PC-3 (cell line): ENCODE results near the gene RPS21. TPM values are rescaled to one million over a fixed set of nuclear protein-coding genes. Genes with fewer than 3 reads are reported as not detected.
A peak's percentile ranks its signal among the peaks of the same experiment; 100 is the strongest.

ENCODE experiments used
- ATAC-seq: fragments of 200-7000 bp; cut with Tn5 transposase; 2 replicates; pipeline ENCODE4 v1.9.1; 2020; ENCODE audit warnings: mild to moderate bottlenecking, moderate library complexity
- BruUV-seq: library from RNA; stranded (reverse); fragments of 400-500 nt; replicated peaks from 2 replicates; lab custom pipeline; 2021; lab: Mats Ljungman, UMichigan
- CTCF ChIA-PET: fragments of 300-600 bp; sonication (Branson Sonifier 250); formaldehyde crosslinking; loops from one replicate; lab custom pipeline; 2022; ENCODE audit warnings: antibody characterized with exemption; lab: Charles Lee
- POLR2A ChIA-PET: fragments of 300-600 bp; sonication (Branson Sonifier 250); formaldehyde crosslinking; loops from one replicate; lab custom pipeline; 2022; ENCODE audit warnings: antibody characterized with exemption; ENCODE audit not compliant: unreplicated experiment; lab: Charles Lee
- DNase-seq: peaks from one replicate; pipeline ENCODE4 v3.0.0-alpha.2; 2015
- H2AFZ ChIP-seq: fragments of 300-600 bp; sonication (generic); 2 replicates; pipeline ENCODE4 v1.6.0; 2016; ENCODE audit warnings: antibody characterized with exemption, low read length
- H3F3A ChIP-seq: fragments of 300-600 bp; sonication (generic); one replicate; pipeline ENCODE4 v1.6.0; 2017; ENCODE audit warnings: antibody characterized with exemption, low read length, control low read depth, mild to moderate bottlenecking; ENCODE audit not compliant: unreplicated experiment
- H3K27ac ChIP-seq: fragments of 300-600 bp; sonication (generic); 2 replicates; pipeline ENCODE4 v1.5.1; 2016; ENCODE audit warnings: mild to moderate bottlenecking, low read length
- H3K27me3 ChIP-seq: fragments of 300-600 bp; sonication (generic); 2 replicates; pipeline ENCODE4 v1.6.1; 2016; ENCODE audit warnings: low read length, mixed read lengths
- H3K36me3 ChIP-seq: fragments of 300-600 bp; sonication (generic); 2 replicates; pipeline ENCODE4 v1.6.1; 2016; ENCODE audit warnings: low read depth, mixed run types, low read length, mixed read lengths
- H3K4me1 ChIP-seq: fragments of 300-600 bp; sonication (generic); 2 replicates; pipeline ENCODE4 v1.5.1; 2016; ENCODE audit warnings: low read length; ENCODE audit not compliant: insufficient read depth
- H3K4me2 ChIP-seq: fragments of 300-600 bp; sonication (generic); 2 replicates; pipeline ENCODE4 v1.6.0; 2016; ENCODE audit warnings: low read length
- H3K4me3 ChIP-seq: fragments of 300-600 bp; sonication (generic); 2 replicates; pipeline ENCODE4 v1.5.1; 2016; ENCODE audit warnings: mild to moderate bottlenecking, low read length, mixed read lengths
- H3K79me2 ChIP-seq: fragments of 300-600 bp; sonication (generic); 2 replicates; pipeline ENCODE4 v1.6.1; 2017; ENCODE audit warnings: low read length, mixed read lengths
- H3K9ac ChIP-seq: fragments of 300-600 bp; sonication (generic); 2 replicates; pipeline ENCODE4 v1.6.0; 2016; ENCODE audit warnings: mild to moderate bottlenecking, low read length
- H3K9me2 ChIP-seq: fragments of 300-600 bp; sonication (generic); replicated peaks from 2 replicates; pipeline ENCODE4 v1.6.1; 2016; ENCODE audit warnings: mixed run types, low read length, mixed read lengths
- H3K9me3 ChIP-seq: fragments of 300-600 bp; sonication (generic); 2 replicates; pipeline ENCODE4 v1.6.1; 2016; ENCODE audit warnings: low read length, mixed read lengths
- H4K20me1 ChIP-seq: fragments of 300-600 bp; sonication (generic); 2 replicates; pipeline ENCODE4 v1.6.1; 2016; ENCODE audit warnings: low read length, mixed read lengths
- EZH2 ChIP-seq: fragments of 300-600 bp; sonication (generic); IDR thresholded peaks from one replicate; pipeline ENCODE4 v1.6.1; 2017; ENCODE audit warnings: antibody characterized with exemption, mild to moderate bottlenecking, low read length; ENCODE audit not compliant: unreplicated experiment
- EZH2phosphoT487 ChIP-seq: fragments of 300-600 bp; sonication (generic); IDR thresholded peaks from 2 replicates; pipeline ENCODE4 v1.6.1; 2018; ENCODE audit warnings: mild to moderate bottlenecking, antibody characterized with exemption, low read length, borderline replicate concordance
- intact Hi-C: fragments of 100-400 bp; cut with micrococcal nuclease; formaldehyde crosslinking; loops from 2 replicates; pipeline ENCODE4 v1.9.0; 2023
- total RNA-seq: library from RNA; depleted of rRNA; stranded (reverse); fragments of >200 nt; gene quantifications from 2 replicates; pipeline ENCODE4 v1.2.3, GENCODE V29; 2014
- TF ChIP-seq, protein P1 (sequence below): fragments of 300-600 bp; sonication (generic); conservative IDR thresholded peaks from 2 replicates; pipeline ENCODE4 v1.5.1; 2017; ENCODE audit warnings: antibody characterized with exemption, low read depth, mild to moderate bottlenecking, low read length

RPS21 gene
- total RNA-seq, 1 experiment from 2014 or later: 1,945 TPM

DNA sequence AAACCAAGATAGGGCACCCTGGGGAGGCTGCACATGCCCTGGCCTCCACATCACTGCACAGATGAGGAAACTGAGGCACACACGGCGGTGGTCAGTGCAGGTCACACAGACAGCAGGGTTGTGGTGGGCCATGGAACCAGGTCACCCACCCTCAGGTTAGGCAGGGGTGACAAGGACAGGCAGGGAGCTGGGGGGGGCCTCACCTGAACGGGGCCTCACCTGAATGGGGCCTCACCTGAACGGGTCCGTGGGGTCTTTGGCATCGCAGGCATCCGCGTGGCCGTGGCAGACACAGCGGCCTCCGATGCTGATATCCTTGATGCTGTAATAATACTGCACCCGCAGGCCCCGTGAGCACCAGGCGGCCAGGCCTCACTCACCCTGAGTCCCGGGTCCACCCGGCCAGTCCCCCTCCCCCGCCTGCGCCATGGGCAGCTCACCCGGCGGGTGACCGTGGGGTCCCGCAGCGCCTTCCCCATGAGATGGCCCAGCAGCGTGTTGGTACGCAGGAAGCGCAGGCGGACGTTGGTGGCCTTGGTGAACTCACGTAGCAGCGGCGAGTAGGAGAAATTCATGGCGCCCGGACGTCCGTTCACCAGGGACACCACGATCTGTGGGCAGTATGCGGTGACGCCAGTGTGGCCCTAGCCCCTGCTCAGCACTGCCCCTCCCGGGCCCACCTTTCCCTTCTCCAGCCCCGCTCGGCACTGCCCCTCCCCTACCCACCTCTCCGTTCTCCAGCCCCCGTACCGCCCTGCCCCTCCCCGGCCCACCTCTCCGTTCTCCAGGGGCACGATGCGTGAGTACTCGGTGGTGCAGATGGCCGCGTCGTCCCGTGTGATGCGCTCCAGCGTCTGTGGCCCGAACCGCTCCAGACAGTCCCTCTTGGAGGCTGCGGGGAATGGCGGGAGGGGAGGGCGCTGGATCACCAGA is 35.2 kb upstream of the RPS21 start:
- no peak overlapping the region for H2AFZ ChIP-seq
- no peaks in the 10 kb centered on the region for H3K9me2 ChIP-seq
- TF ChIP-seq EZH2 (no peak), EZH2phosphoT487 (no peak)
- TF ChIP-seq, protein P1, sequence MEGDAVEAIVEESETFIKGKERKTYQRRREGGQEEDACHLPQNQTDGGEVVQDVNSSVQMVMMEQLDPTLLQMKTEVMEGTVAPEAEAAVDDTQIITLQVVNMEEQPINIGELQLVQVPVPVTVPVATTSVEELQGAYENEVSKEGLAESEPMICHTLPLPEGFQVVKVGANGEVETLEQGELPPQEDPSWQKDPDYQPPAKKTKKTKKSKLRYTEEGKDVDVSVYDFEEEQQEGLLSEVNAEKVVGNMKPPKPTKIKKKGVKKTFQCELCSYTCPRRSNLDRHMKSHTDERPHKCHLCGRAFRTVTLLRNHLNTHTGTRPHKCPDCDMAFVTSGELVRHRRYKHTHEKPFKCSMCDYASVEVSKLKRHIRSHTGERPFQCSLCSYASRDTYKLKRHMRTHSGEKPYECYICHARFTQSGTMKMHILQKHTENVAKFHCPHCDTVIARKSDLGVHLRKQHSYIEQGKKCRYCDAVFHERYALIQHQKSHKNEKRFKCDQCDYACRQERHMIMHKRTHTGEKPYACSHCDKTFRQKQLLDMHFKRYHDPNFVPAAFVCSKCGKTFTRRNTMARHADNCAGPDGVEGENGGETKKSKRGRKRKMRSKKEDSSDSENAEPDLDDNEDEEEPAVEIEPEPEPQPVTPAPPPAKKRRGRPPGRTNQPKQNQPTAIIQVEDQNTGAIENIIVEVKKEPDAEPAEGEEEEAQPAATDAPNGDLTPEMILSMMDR: no peak
- H3K4me3 ChIP-seq: no peak overlapping the region
- H3K27ac ChIP-seq: peak overlapping the region; percentile 97
- H3K36me3 ChIP-seq: peaks cover 66% of the 10 kb centered on the region
- H3F3A ChIP-seq: peaks cover 8% of the 10 kb centered on the region
- H3K9ac ChIP-seq: no peak overlapping the region
- H3K4me1 ChIP-seq: peaks cover 61% of the 10 kb centered on the region
- intact Hi-C loops: no loop called here
- no peak for ATAC-seq
- ChIA-PET CTCF (interaction anchor here (1.0 kb wide), 2 partner anchors 24 to 31 kb away, joined by 3 to 4 read pairs; no protein-coding TSS in a partner anchor), POLR2A (no interaction called here)
- no peaks in the 10 kb centered on the region for H4K20me1 ChIP-seq
- no peaks in the 10 kb centered on the region for H3K27me3 ChIP-seq
- no peaks in the 10 kb centered on the region for H3K9me3 ChIP-seq
- BruUV-seq: no TSS peak
- DNase-seq: no peak
- 0 out of 2 replicates have a peak overlapping the region, but pooled peaks have one; percentile 78 for H3K4me2 ChIP-seq
- peaks cover 53% of the 10 kb centered on the region for H3K79me2 ChIP-seq

DNA sequence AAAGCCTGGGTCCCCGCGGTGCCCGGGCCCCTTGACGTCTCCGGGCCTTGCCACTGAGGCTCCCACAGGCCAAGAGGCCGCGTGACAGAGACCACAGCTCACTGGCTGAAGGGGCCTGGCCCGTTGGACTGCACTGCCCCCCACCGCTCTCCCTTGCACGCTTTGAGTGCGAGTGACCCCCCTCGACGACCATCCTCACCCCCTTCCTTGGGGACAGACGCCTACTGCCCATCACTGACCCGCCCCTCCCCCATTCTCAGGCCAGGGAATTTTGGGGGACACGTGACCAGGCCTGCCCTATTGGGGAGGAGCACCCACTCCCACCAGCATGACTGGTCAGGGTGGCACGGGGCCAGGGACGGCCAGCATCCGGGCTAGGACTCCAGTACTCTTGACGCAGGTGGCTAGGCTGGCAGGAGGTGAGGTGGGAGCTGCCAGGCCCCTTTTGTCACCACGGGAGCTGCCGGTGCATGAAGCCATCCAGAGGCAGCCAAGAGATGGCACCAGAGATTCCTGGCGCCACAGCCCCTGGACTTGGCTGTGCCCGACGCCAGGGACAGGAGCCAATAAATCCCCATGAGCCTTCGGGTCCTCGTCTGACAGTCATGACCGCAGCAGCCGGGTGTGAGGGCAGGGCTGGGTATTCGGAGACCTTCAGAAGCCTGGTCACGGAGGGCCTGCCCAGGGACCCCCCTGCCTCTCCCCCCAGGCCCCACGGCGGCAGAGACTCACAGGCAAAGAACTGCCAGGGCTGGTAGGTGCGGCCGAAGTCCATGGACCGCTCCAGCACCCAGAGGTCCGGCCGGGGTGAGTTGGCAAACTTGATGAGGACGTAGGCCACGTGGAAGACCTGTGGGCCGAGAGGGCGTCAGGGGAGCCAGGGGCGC is 34.3 kb upstream of the RPS21 start:
- ChIA-PET CTCF (interaction anchor here (1.0 kb wide), 2 partner anchors 23 to 30 kb away, joined by 3 to 4 read pairs; no protein-coding TSS in a partner anchor), POLR2A (no interaction called here)
- intact Hi-C loops: no loop called here
- ATAC-seq (peak; percentile 2), DNase-seq (peak; percentile 63)
- TF ChIP-seq, protein P1: peak; percentile 54
- no peak for TF ChIP-seq EZH2
- no peak for TF ChIP-seq EZH2phosphoT487
- Histone ChIP-seq H2AFZ (no peak overlapping the region), H3F3A (peaks cover 8% of the 10 kb centered on the region), H3K9me2 (no peaks in the 10 kb centered on the region), H3K4me1 (peaks cover 70% of the 10 kb centered on the region), H3K36me3 (peaks cover 59% of the 10 kb centered on the region), H3K27ac (peak overlapping the region; percentile 51), H3K4me2 (0 out of 2 replicates have a peak overlapping the region, but pooled peaks have one; percentile 18), H3K9ac (peak overlapping the region; percentile 34; the same call in 1 of the 2 replicates), H3K4me3 (no peak overlapping the region), H3K79me2 (peaks cover 62% of the 10 kb centered on the region), H3K9me3 (no peaks in the 10 kb centered on the region), H4K20me1 (no peaks in the 10 kb centered on the region), H3K27me3 (no peaks in the 10 kb centered on the region)
- BruUV-seq: no TSS peak
